ENCODE results near the gene EIF4A3. TPM values are rescaled to one million over a fixed set of nuclear protein-coding genes. Genes with fewer than 3 reads are reported as not detected.
"Not testable (repeated sequence)": the region's sequence is repeated elsewhere in the genome, so short reads cannot be mapped to it uniquely, and the experiment has no call there.

EIF4A3 gene
- total RNA-seq, 1 donor from 2014 or later, result 176 TPM

- H3K27me3 ChIP-seq (ENCODE audit: control insufficient read depth, insufficient read depth, low read length), result no peaks in the 10 kb centered on the region
- DNase-seq (ENCODE audit: low read depth), result no peak
- H3K36me3 ChIP-seq (ENCODE audit: control insufficient read depth, insufficient read depth, low read length), result no peaks in the 10 kb centered on the region
- TF ChIP-seq CTCF (IDR thresholded peaks at IDR 0.05; ENCODE audit: insufficient read depth, low read length, severe bottlenecking), result no peak
- no peak overlapping the region for H3K4me3 ChIP-seq (ENCODE audit: low read depth, low read length)
- FAIRE-seq, result no peak
Measured at GRCh38 chr17:80092959-80093358, 54.0 kb downstream of the EIF4A3 start.

DNA sequence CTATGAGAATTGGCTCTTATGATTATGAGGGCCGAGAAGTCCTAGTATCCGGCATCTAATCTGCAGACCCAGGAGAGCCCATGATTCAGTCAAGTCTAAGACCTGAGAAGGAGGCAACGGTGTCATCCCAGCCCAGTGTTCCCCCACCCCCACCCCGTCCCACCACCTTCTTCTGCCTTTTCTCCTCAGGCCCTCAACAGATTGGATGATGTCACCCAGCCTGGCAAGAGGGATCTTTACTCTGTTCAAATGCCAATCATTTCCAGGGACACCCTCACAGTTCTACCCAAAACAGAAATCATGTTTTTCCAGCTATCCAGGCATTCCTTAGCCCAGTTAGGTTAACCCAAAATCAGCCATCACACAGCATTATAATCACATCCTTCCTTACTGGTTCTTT lies 55.6 kb downstream of the EIF4A3 start:
- Histone ChIP-seq H3K4me3 (ENCODE audit: low read depth, low read length) (no peak overlapping the region), H3K36me3 (ENCODE audit: control insufficient read depth, insufficient read depth, low read length) (no peaks in the 10 kb centered on the region), H3K27me3 (ENCODE audit: control insufficient read depth, insufficient read depth, low read length) (no peaks in the 10 kb centered on the region)
- no peak for FAIRE-seq
- TF ChIP-seq CTCF (IDR thresholded peaks at IDR 0.05; ENCODE audit: insufficient read depth, low read length, severe bottlenecking), result no peak
- no peak for DNase-seq (ENCODE audit: low read depth)

GRCh38 chr17:80090164-80090563 lies 56.8 kb downstream of the EIF4A3 start:
- H3K27me3 ChIP-seq (ENCODE audit: control insufficient read depth, insufficient read depth, low read length); DNase-seq (ENCODE audit: low read depth); H3K4me3 ChIP-seq (ENCODE audit: low read depth, low read length); H3K36me3 ChIP-seq (ENCODE audit: control insufficient read depth, insufficient read depth, low read length): not testable (repeated sequence)
- FAIRE-seq, result peak; percentile 40

DNA sequence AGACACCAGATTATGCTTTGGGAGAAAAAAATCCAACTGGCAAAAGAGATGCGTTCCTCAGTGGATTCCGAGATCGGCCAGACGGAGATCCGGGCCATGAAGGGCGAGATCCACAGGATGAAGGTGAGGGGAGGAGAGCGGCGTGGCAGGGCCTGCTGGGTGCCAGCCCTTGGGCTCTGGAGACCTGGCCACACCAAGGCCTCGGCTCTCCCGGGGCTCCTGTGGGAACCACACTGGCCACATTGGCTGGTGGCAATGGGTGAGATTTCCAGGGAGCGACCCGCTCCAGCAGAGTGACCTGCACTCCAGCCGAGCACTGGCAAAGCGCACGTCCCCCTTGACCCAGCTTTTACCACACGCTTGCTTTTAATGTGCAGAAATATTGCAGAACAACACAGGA lies 57.2 kb downstream of the EIF4A3 start:
- FAIRE-seq, result no peak
- no peak for DNase-seq (ENCODE audit: low read depth)
- no peak for TF ChIP-seq CTCF (IDR thresholded peaks at IDR 0.05; ENCODE audit: insufficient read depth, low read length, severe bottlenecking)
- Histone ChIP-seq H3K4me3 (ENCODE audit: low read depth, low read length) (no peak overlapping the region), H3K27me3 (ENCODE audit: control insufficient read depth, insufficient read depth, low read length) (no peaks in the 10 kb centered on the region), H3K36me3 (ENCODE audit: control insufficient read depth, insufficient read depth, low read length) (no peaks in the 10 kb centered on the region)

GRCh38 chr17:80087346-80088265 lies 59.3 kb downstream of the EIF4A3 start:
- FAIRE-seq (no peak), DNase-seq (ENCODE audit: low read depth) (no peak)
- Histone ChIP-seq H3K27me3 (ENCODE audit: control insufficient read depth, insufficient read depth, low read length) (no peaks in the 10 kb centered on the region), H3K36me3 (ENCODE audit: control insufficient read depth, insufficient read depth, low read length) (no peaks in the 10 kb centered on the region), H3K4me3 (ENCODE audit: low read depth, low read length) (no peak overlapping the region)
- TF ChIP-seq CTCF (IDR thresholded peaks at IDR 0.05; ENCODE audit: insufficient read depth, low read length, severe bottlenecking), result no peak

DNA sequence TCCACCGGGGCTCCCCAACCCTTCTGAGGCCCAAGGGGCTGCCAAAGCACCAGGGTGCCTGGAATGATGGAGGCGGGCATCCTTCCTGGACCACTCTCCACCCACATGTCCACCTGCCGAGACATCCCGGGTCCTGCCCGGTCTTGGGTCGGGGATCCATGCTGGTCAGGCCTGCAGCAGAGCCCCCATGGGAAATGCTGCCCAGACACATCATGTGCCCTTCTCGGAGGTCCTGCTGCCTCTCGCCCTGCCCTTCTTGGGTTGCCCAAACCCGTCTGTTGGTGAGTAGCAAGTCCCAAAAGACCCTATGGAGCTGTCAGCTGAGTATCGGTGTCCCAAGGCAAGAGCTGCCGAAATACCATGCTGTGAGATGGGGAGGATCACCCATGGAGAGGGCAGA lies 60.3 kb downstream of the EIF4A3 start:
- DNase-seq (ENCODE audit: low read depth), result no peak
- H3K4me3 ChIP-seq (ENCODE audit: low read depth, low read length), result no peak overlapping the region
- no peak for FAIRE-seq
- H3K27me3 ChIP-seq (ENCODE audit: control insufficient read depth, insufficient read depth, low read length), result no peaks in the 10 kb centered on the region
- no peak for TF ChIP-seq CTCF (IDR thresholded peaks at IDR 0.05; ENCODE audit: insufficient read depth, low read length, severe bottlenecking)
- H3K36me3 ChIP-seq (ENCODE audit: control insufficient read depth, insufficient read depth, low read length), result no peaks in the 10 kb centered on the region
